Measurements from ENCODE around the gene PCGF5. TPM values are rescaled to one million over a fixed set of nuclear protein-coding genes. Genes with fewer than 3 reads are reported as not detected.

PCGF5 gene
- total and polyA plus RNA-seq, 8 donors = 10.7 to 78.2 (median 33.8) TPM

DNA sequence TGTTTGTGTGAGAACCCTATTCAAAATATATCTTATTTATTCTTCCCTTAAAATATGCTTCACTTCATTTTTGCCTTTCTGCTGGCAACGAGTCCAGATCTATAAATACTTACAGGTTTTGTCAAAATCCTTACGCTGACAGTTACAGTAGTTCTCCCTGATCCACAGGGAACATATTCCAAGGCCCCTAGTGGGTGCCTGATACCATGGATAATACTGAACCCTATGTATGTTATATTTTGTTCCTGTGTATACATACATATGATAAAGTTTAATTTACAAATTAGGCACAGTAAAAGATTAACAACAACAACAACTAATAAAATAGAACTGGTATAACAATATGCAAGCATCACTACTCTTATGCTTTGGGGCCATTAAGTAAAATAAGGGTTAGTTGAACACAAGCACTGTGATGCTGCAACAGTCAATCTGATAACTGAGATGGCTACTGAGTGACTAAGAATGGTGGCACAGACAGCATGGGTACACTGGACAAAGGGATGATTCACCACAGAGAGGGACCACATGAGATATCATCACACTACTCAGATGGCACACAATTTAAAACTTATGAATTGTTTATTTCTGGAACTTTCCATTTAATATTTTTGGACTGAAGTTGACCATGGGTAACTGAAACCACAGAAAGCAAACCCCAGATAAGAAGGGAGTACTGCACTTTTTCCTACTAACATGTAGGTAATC, 29.4 kb upstream of the PCGF5 start:
- WGBS, 5 donors = 76 to 90% (median 85%) methylated on average over 2 of the region's 2 CpGs
- H3K4me3 ChIP-seq = no peak overlapping the region
- H3K36me3 ChIP-seq = no peaks in the 10 kb centered on the region
- intact Hi-C loops (cut with DNase I; ENCODE audit: low total_unique reads) = no loop called here
- H3K4me1 ChIP-seq = peaks cover 0 to 43% (median 22%) of the 10 kb centered on the region in 4 donors
- H3K27me3 ChIP-seq = no peaks in the 10 kb centered on the region
- TF ChIP-seq POLR2A (IDR thresholded peaks at IDR 0.05) = no peak
- TF ChIP-seq POLR2AphosphoS5 (IDR thresholded peaks at IDR 0.05) = no peak
- TF ChIP-seq, protein P1, sequence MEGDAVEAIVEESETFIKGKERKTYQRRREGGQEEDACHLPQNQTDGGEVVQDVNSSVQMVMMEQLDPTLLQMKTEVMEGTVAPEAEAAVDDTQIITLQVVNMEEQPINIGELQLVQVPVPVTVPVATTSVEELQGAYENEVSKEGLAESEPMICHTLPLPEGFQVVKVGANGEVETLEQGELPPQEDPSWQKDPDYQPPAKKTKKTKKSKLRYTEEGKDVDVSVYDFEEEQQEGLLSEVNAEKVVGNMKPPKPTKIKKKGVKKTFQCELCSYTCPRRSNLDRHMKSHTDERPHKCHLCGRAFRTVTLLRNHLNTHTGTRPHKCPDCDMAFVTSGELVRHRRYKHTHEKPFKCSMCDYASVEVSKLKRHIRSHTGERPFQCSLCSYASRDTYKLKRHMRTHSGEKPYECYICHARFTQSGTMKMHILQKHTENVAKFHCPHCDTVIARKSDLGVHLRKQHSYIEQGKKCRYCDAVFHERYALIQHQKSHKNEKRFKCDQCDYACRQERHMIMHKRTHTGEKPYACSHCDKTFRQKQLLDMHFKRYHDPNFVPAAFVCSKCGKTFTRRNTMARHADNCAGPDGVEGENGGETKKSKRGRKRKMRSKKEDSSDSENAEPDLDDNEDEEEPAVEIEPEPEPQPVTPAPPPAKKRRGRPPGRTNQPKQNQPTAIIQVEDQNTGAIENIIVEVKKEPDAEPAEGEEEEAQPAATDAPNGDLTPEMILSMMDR (IDR thresholded peaks at IDR 0.05) = no peak
- TF ChIP-seq EP300 (IDR thresholded peaks at IDR 0.05) = no peak
- H3K27ac ChIP-seq = peak overlapping the region in 1 of 5 donors; percentile 14
- DNase-seq = no peak
- H3K9me3 ChIP-seq = no peaks in the 10 kb centered on the region

- TF ChIP-seq POLR2A (IDR thresholded peaks at IDR 0.05) (no peak), EP300 (IDR thresholded peaks at IDR 0.05) (no peak), POLR2AphosphoS5 (IDR thresholded peaks at IDR 0.05) (no peak)
- TF ChIP-seq, protein P1 (IDR thresholded peaks at IDR 0.05) = no peak
- intact Hi-C loops (cut with DNase I; ENCODE audit: low total_unique reads) = no loop called here
- Histone ChIP-seq H3K4me3 (no peak overlapping the region), H3K27me3 (no peaks in the 10 kb centered on the region), H3K9me3 (no peaks in the 10 kb centered on the region), H3K27ac (no peak overlapping the region), H3K36me3 (no peaks in the 10 kb centered on the region), H3K4me1 (peaks cover 0 to 41% (median 22%) of the 10 kb centered on the region in 4 donors)
- DNase-seq = no peak
These were observed 28.9 kb upstream of the PCGF5 start for GRCh38 chr10:91191584-91191919.

GRCh38 chr10:91194497-91195179, 25.8 kb upstream of the PCGF5 start:
- Histone ChIP-seq H3K27ac (no peak overlapping the region), H3K36me3 (no peaks in the 10 kb centered on the region), H3K4me1 (peaks cover 4 to 47% (median 32%) of the 10 kb centered on the region in 4 donors), H3K9me3 (no peaks in the 10 kb centered on the region), H3K27me3 (no peaks in the 10 kb centered on the region), H3K4me3 (no peak overlapping the region)
- intact Hi-C loops (cut with DNase I; ENCODE audit: low total_unique reads) = no loop called here
- 77 to 88% (median 86%) methylated on average over 2 of the region's 2 CpGs for WGBS, 5 donors
- TF ChIP-seq EP300 (IDR thresholded peaks at IDR 0.05) (no peak), POLR2AphosphoS5 (IDR thresholded peaks at IDR 0.05) (no peak), POLR2A (IDR thresholded peaks at IDR 0.05) (no peak)
- TF ChIP-seq, protein P1 (IDR thresholded peaks at IDR 0.05) = no peak
- DNase-seq = no peak

DNA sequence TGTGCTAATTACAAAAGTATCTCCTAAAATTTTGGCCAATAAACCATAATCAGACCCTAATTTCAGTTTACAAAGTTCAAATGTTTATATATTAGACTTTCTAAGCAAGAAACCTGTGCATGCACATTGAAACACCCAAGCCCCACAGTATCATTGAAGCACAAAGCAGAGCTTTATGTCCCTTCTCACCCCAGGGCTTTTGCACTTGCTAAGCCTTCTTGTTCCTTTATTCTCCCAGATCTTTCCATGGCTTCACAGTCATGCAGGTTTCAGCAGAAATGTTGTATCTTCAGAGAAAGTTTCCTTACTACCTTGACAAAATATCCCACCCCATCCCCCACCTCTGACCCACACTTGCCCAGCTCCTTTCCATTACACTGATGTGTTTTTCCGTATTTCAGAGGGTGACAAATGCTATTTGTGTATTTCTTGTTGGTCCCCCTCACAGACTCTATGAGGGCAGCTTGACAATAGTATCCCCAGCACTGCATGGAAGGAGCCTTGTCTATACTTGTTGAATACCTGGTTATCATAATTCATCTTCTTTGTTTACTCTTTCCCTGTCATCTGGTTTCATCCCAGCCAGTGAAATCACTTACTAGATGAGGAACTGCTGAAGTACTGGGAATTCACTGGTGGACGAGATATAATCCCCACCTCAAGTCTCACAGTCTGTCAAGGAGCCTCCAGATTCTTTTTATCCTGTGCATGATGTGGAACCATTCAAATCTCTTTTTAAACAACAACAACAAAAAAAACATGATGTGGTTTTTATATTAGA, 24.0 kb upstream of the PCGF5 start:
- 79 to 90% (median 84%) methylated on average over 2 of the region's 2 CpGs for WGBS, 5 donors
- H3K9me3 ChIP-seq = no peaks in the 10 kb centered on the region
- intact Hi-C loops (cut with DNase I; ENCODE audit: low total_unique reads) = no loop called here
- TF ChIP-seq POLR2AphosphoS5 (IDR thresholded peaks at IDR 0.05) (no peak), POLR2A (IDR thresholded peaks at IDR 0.05) (no peak), EP300 (IDR thresholded peaks at IDR 0.05) (no peak)
- TF ChIP-seq, protein P1 (IDR thresholded peaks at IDR 0.05) = no peak
- H3K4me3 ChIP-seq = no peak overlapping the region
- no peak overlapping the region for H3K27ac ChIP-seq
- H3K36me3 ChIP-seq = no peaks in the 10 kb centered on the region
- H3K4me1 ChIP-seq = peaks cover 4 to 47% (median 31%) of the 10 kb centered on the region in 4 donors
- H3K27me3 ChIP-seq = no peaks in the 10 kb centered on the region
- no peak for DNase-seq
